Activated T-cell treated with anti-CD3 and anti-CD28 coated beads, Interleukin-2, amount 50 U/mL, for 24 hours (primary cell): ENCODE results near the gene DDX1.

Experiments used
- DNase-seq: peaks from one replicate; pipeline ENCODE4 v3.0.0-alpha.2; 2020
- H3K27ac Mint-ChIP-seq: 2 replicates; pipeline ENCODE4 v1.8.0; 2020; ENCODE audit warnings: mild to moderate bottlenecking, mixed read lengths
- H3K27me3 Mint-ChIP-seq: 2 replicates; pipeline ENCODE4 v1.8.0; 2020; ENCODE audit warnings: mixed read lengths
- H3K36me3 Mint-ChIP-seq: 2 replicates; pipeline ENCODE4 v1.8.0; 2020; ENCODE audit warnings: low read depth, mixed read lengths
- H3K4me1 Mint-ChIP-seq: 2 replicates; pipeline ENCODE4 v1.8.0; 2020; ENCODE audit warnings: low read depth, mixed read lengths
- H3K4me3 Mint-ChIP-seq: 2 replicates; pipeline ENCODE4 v1.8.0; 2020; ENCODE audit warnings: mild to moderate bottlenecking, moderate library complexity, mixed read lengths
- H3K9me3 Mint-ChIP-seq: 2 replicates; pipeline ENCODE4 v1.8.0; 2020; ENCODE audit warnings: mixed read lengths

Gene DDX1

GRCh38 chr2:15577071-15577735, 14.5 kb upstream of the DDX1 start:
- H3K4me3 Mint-ChIP-seq, result no peak overlapping the region
- DNase-seq, result peak; percentile 85
- H3K27me3 Mint-ChIP-seq, result peaks cover 5% of the 10 kb centered on the region
- no peak overlapping the region for H3K27ac Mint-ChIP-seq
- no peaks in the 10 kb centered on the region for H3K4me1 Mint-ChIP-seq
- no peaks in the 10 kb centered on the region for H3K36me3 Mint-ChIP-seq
- no peaks in the 10 kb centered on the region for H3K9me3 Mint-ChIP-seq

GRCh38 chr2:15579641-15580040, 12.0 kb upstream of the DDX1 start:
- Mint-ChIP-seq H3K27me3 (peaks cover 15% of the 10 kb centered on the region), H3K27ac (no peak overlapping the region), H3K9me3 (no peaks in the 10 kb centered on the region)

GRCh38 chr2:15580451-15580850, 11.2 kb upstream of the DDX1 start:
- Mint-ChIP-seq H3K9me3 (no peaks in the 10 kb centered on the region), H3K27ac (no peak overlapping the region), H3K27me3 (peaks cover 15% of the 10 kb centered on the region), H3K4me1 (no peaks in the 10 kb centered on the region), H3K36me3 (no peaks in the 10 kb centered on the region), H3K4me3 (no peak overlapping the region)
- DNase-seq, result no peak

More at GRCh38 chr2:15579641-15580040, 12.0 kb upstream of the DDX1 start:
- no peaks in the 10 kb centered on the region for H3K36me3 Mint-ChIP-seq
- no peak overlapping the region for H3K4me3 Mint-ChIP-seq
- H3K4me1 Mint-ChIP-seq, result no peaks in the 10 kb centered on the region
- DNase-seq, result no peak

GRCh38 chr2:15582710-15583357, 8.8 kb upstream of the DDX1 start:
- peaks cover 15% of the 10 kb centered on the region for H3K27me3 Mint-ChIP-seq
- DNase-seq, result no peak
- no peaks in the 10 kb centered on the region for H3K36me3 Mint-ChIP-seq
- H3K27ac Mint-ChIP-seq, result no peak overlapping the region
- no peaks in the 10 kb centered on the region for H3K4me1 Mint-ChIP-seq
- no peaks in the 10 kb centered on the region for H3K9me3 Mint-ChIP-seq
- no peak overlapping the region for H3K4me3 Mint-ChIP-seq

- H3K4me3 Mint-ChIP-seq, result no peak overlapping the region
These were observed 7.8 kb upstream of the DDX1 start for GRCh38 chr2:15583826-15584225.

GRCh38 chr2:15584316-15584715, 7.4 kb upstream of the DDX1 start:
- Mint-ChIP-seq H3K27me3 (peaks cover 12% of the 10 kb centered on the region), H3K27ac (no peak overlapping the region), H3K4me3 (no peak overlapping the region), H3K9me3 (no peaks in the 10 kb centered on the region), H3K36me3 (no peaks in the 10 kb centered on the region), H3K4me1 (no peaks in the 10 kb centered on the region)
- no peak for DNase-seq

More at GRCh38 chr2:15583826-15584225, 7.8 kb upstream of the DDX1 start:
- Mint-ChIP-seq H3K4me1 (no peaks in the 10 kb centered on the region), H3K9me3 (no peaks in the 10 kb centered on the region), H3K36me3 (no peaks in the 10 kb centered on the region), H3K27me3 (peaks cover 14% of the 10 kb centered on the region), H3K27ac (no peak overlapping the region)
- DNase-seq, result no peak

GRCh38 chr2:15584767-15585469, 6.8 kb upstream of the DDX1 start:
- Mint-ChIP-seq H3K27me3 (peaks cover 12% of the 10 kb centered on the region), H3K4me1 (no peaks in the 10 kb centered on the region), H3K27ac (no peak overlapping the region), H3K4me3 (no peak overlapping the region), H3K9me3 (no peaks in the 10 kb centered on the region), H3K36me3 (no peaks in the 10 kb centered on the region)
- no peak for DNase-seq

GRCh38 chr2:15588329-15588919, 3.2 kb upstream of the DDX1 start:
- DNase-seq, result no peak
- peaks cover 15% of the 10 kb centered on the region for H3K4me1 Mint-ChIP-seq

GRCh38 chr2:15591373-15591691, 336 bp upstream of the DDX1 start:
- peak overlapping the region; percentile 94 for H3K4me3 Mint-ChIP-seq
- H3K36me3 Mint-ChIP-seq, result peaks cover 50% of the 10 kb centered on the region
- H3K27me3 Mint-ChIP-seq, result no peaks in the 10 kb centered on the region
- no peaks in the 10 kb centered on the region for H3K9me3 Mint-ChIP-seq
- peak overlapping the region; percentile 98 for H3K27ac Mint-ChIP-seq
- no peak for DNase-seq
- H3K4me1 Mint-ChIP-seq, result peaks cover 35% of the 10 kb centered on the region

More at GRCh38 chr2:15588329-15588919, 3.2 kb upstream of the DDX1 start:
- no peak overlapping the region for H3K4me3 Mint-ChIP-seq
- H3K27me3 Mint-ChIP-seq, result no peaks in the 10 kb centered on the region
- H3K36me3 Mint-ChIP-seq, result peaks cover 22% of the 10 kb centered on the region
- H3K9me3 Mint-ChIP-seq, result no peaks in the 10 kb centered on the region
- no peak overlapping the region for H3K27ac Mint-ChIP-seq

- Mint-ChIP-seq H3K27me3 (no peaks in the 10 kb centered on the region), H3K27ac (peak overlapping the region; percentile 98)
These were observed 1.6 kb downstream of the DDX1 start for GRCh38 chr2:15593327-15593705.

GRCh38 chr2:15594291-15595256, 2.9 kb downstream of the DDX1 start:
- Mint-ChIP-seq H3K27me3 (no peaks in the 10 kb centered on the region), H3K36me3 (peaks cover 79% of the 10 kb centered on the region), H3K4me1 (peaks cover 36% of the 10 kb centered on the region), H3K27ac (peak overlapping the region; percentile 70), H3K9me3 (no peaks in the 10 kb centered on the region), H3K4me3 (no peak overlapping the region)
- no peak for DNase-seq

More at GRCh38 chr2:15593327-15593705, 1.6 kb downstream of the DDX1 start:
- no peak for DNase-seq
- peak overlapping the region; percentile 94 for H3K4me3 Mint-ChIP-seq
- H3K4me1 Mint-ChIP-seq, result peaks cover 36% of the 10 kb centered on the region
- peaks cover 69% of the 10 kb centered on the region for H3K36me3 Mint-ChIP-seq
- H3K9me3 Mint-ChIP-seq, result no peaks in the 10 kb centered on the region

- no peak overlapping the region for H3K4me3 Mint-ChIP-seq
- H3K4me1 Mint-ChIP-seq, result peaks cover 36% of the 10 kb centered on the region
- H3K9me3 Mint-ChIP-seq, result no peaks in the 10 kb centered on the region
- H3K27me3 Mint-ChIP-seq, result no peaks in the 10 kb centered on the region
- DNase-seq, result no peak
- H3K36me3 Mint-ChIP-seq, result peaks cover 88% of the 10 kb centered on the region
- peak overlapping the region; percentile 44 for H3K27ac Mint-ChIP-seq
These were observed 3.8 kb downstream of the DDX1 start for GRCh38 chr2:15595342-15595905.

- Mint-ChIP-seq H3K9me3 (no peaks in the 10 kb centered on the region), H3K27ac (peak overlapping the region; percentile 59), H3K4me1 (peaks cover 36% of the 10 kb centered on the region), H3K4me3 (no peak overlapping the region), H3K27me3 (no peaks in the 10 kb centered on the region), H3K36me3 (peaks cover 91% of the 10 kb centered on the region)
- DNase-seq, result no peak
These were observed 4.3 kb downstream of the DDX1 start for GRCh38 chr2:15595936-15596335.

GRCh38 chr2:15596350-15596749, 4.7 kb downstream of the DDX1 start:
- peak overlapping the region; percentile 59 for H3K27ac Mint-ChIP-seq
- H3K36me3 Mint-ChIP-seq, result peaks cover 91% of the 10 kb centered on the region
- no peaks in the 10 kb centered on the region for H3K9me3 Mint-ChIP-seq

More at GRCh38 chr2:15596350-15596749, 4.7 kb downstream of the DDX1 start:
- H3K27me3 Mint-ChIP-seq, result no peaks in the 10 kb centered on the region
- no peak overlapping the region for H3K4me3 Mint-ChIP-seq
- H3K4me1 Mint-ChIP-seq, result peaks cover 31% of the 10 kb centered on the region
- DNase-seq, result no peak
